H1 (cell line): ENCODE results near the gene VOPP1. TPM values are rescaled to one million over a fixed set of nuclear protein-coding genes. Genes with fewer than 3 reads are reported as not detected.

Experiments used
- CTCF ChIA-PET: fragments of 300-600 bp; sonication (Branson Sonifier 250); formaldehyde crosslinking; loops from one replicate; lab custom pipeline; 2021; ENCODE audit not compliant: partially characterized antibody; lab: Charles Lee
- POLR2A ChIA-PET: fragments of 300-600 bp; sonication (Branson Sonifier 250); formaldehyde crosslinking; loops from one replicate; lab custom pipeline; 2021; ENCODE audit warnings: inconsistent platforms; ENCODE audit not compliant: partially characterized antibody; lab: Charles Lee
- DNase-seq, 2 experiments: peaks; one replicate each; pipeline versions ENCODE4 v3.0.0 to v3.0.0-alpha.2; 2010 to 2022; ENCODE audit warnings: low spot score in 2 of 2, low read depth in 1 of 2, mixed read lengths in 1 of 2
- FAIRE-seq: peaks from 2 replicates; lab custom pipeline; 2011; peaks lifted over from hg19 to GRCh38; lab: Jason Lieb, UNC
- H2AFZ ChIP-seq: 2 replicates; pipeline ENCODE4 v1.8.1; 2012; ENCODE audit warnings: low read length, inconsistent platforms
- H2AK5ac ChIP-seq: 2 replicates; pipeline ENCODE4 v1.6.1; 2013; ENCODE audit warnings: low read depth, low read length
- H2BK120ac ChIP-seq: replicated peaks from 2 replicates; pipeline ENCODE3; 2013; ENCODE audit warnings: low read depth, low read length, inconsistent platforms
- H2BK12ac ChIP-seq: 2 replicates; pipeline ENCODE4 v1.6.1; 2013; ENCODE audit warnings: low read depth, low read length
- H2BK15ac ChIP-seq: 2 replicates; pipeline ENCODE4 v1.6.1; 2013; ENCODE audit warnings: low read length
- H2BK20ac ChIP-seq: 2 replicates; pipeline ENCODE4 v1.6.1; 2013; ENCODE audit warnings: low read length
- H2BK5ac ChIP-seq: 2 replicates; pipeline ENCODE4 v1.6.1; 2013; ENCODE audit warnings: low read depth, low read length
- H3K14ac ChIP-seq: 2 replicates; pipeline ENCODE4 v1.6.1; 2013; ENCODE audit warnings: inconsistent platforms; ENCODE audit not compliant: insufficient read length
- H3K18ac ChIP-seq: 2 replicates; pipeline ENCODE4 v1.6.1; 2013; ENCODE audit warnings: low read length; ENCODE audit errors: extremely low read depth
- H3K23ac ChIP-seq: 2 replicates; pipeline ENCODE4 v1.6.1; 2013; ENCODE audit warnings: inconsistent platforms; ENCODE audit not compliant: insufficient read length
- H3K23me2 ChIP-seq: 2 replicates; pipeline ENCODE4 v1.6.1; 2013; ENCODE audit warnings: low read depth, low read length
- H3K27ac ChIP-seq: 2 replicates; pipeline ENCODE4 v1.6.1; 2011; ENCODE audit warnings: low read depth, low read length, inconsistent platforms
- H3K27me3 ChIP-seq, 4 experiments: replicated peaks in 1 of 4; 1 replicate in 1 of 4; 2 replicates in 3 of 4; pipeline versions ENCODE4 v1.6.1 to v1.8.1; 2011 to 2013; ENCODE audit warnings: low read length in 3 of 4, mild to moderate bottlenecking in 3 of 4, inconsistent platforms in 2 of 4, mixed read lengths in 2 of 4, moderate library complexity in 1 of 4; ENCODE audit not compliant: control insufficient read depth in 3 of 4, insufficient read depth in 3 of 4; ENCODE audit errors: extremely low read depth in 1 of 4
- H3K36me3 ChIP-seq, 4 experiments: 2 replicates each; pipeline versions ENCODE4 v1.6.1 to v1.8.1; 2011 to 2013; ENCODE audit warnings: mild to moderate bottlenecking in 4 of 4, low read length in 3 of 4, moderate library complexity in 2 of 4, control low read depth in 1 of 4, inconsistent platforms in 1 of 4; ENCODE audit not compliant: insufficient read depth in 4 of 4, control insufficient read depth in 2 of 4
- H3K4ac ChIP-seq: replicated peaks from 2 replicates; pipeline ENCODE3; 2013; ENCODE audit warnings: low read length, low read depth, mixed read lengths, inconsistent platforms; ENCODE audit not compliant: insufficient read length
- H3K4me1 ChIP-seq, 4 experiments: replicated peaks in 1 of 4; 1 replicate in 1 of 4; 2 replicates in 3 of 4; pipeline versions ENCODE4 v1.6.1 to v1.8.1; 2011 to 2013; ENCODE audit warnings: low read length in 3 of 4, inconsistent platforms in 2 of 4, mixed read lengths in 1 of 4; ENCODE audit not compliant: insufficient read depth in 4 of 4, control insufficient read depth in 3 of 4
- H3K4me2 ChIP-seq, 2 experiments: 2 replicates each; pipeline versions ENCODE4 v1.6.1 to v1.8.1; 2011 to 2013; ENCODE audit warnings: low read depth in 2 of 2, low read length in 2 of 2, control low read depth in 1 of 2, inconsistent platforms in 1 of 2, mild to moderate bottlenecking in 1 of 2; ENCODE audit not compliant: insufficient read depth in 1 of 2
- H3K4me3 ChIP-seq, 4 experiments: fragments of 200-600, 300-600 bp in 1 of 4; sonication (generic), shearing (Covaris generic), sonication (Bioruptor Twin) in 1 of 4; 2 replicates each; pipeline versions ENCODE4 v1.5.1 to v1.8.1; 2011 to 2016; ENCODE audit warnings: low read length in 4 of 4, low read depth in 3 of 4, control low read depth in 2 of 4, inconsistent platforms in 2 of 4, mild to moderate bottlenecking in 2 of 4, mixed read lengths in 1 of 4, moderate library complexity in 1 of 4; ENCODE audit not compliant: insufficient read depth in 2 of 4; ENCODE audit errors: extremely low read depth in 1 of 4
- H3K56ac ChIP-seq: replicated peaks from 2 replicates; pipeline ENCODE3; 2013; ENCODE audit warnings: low read depth, mild to moderate bottlenecking, mixed read lengths, low read length, inconsistent platforms; ENCODE audit not compliant: insufficient read length
- H3K79me1 ChIP-seq: 2 replicates; pipeline ENCODE4 v1.6.1; 2013; ENCODE audit warnings: low read depth, low read length, control low read depth
- H3K79me2 ChIP-seq, 2 experiments: 2 replicates each; pipeline versions ENCODE4 v1.6.1 to v1.8.1; 2012 to 2013; ENCODE audit warnings: low read length in 2 of 2, mild to moderate bottlenecking in 2 of 2, inconsistent platforms in 1 of 2; ENCODE audit not compliant: insufficient read depth in 2 of 2, control insufficient read depth in 1 of 2
- H3K9ac ChIP-seq, 4 experiments: replicated peaks in 1 of 4; 1 replicate in 1 of 4; 2 replicates in 3 of 4; pipeline versions ENCODE4 v1.6.1 to v1.8.1; 2011 to 2013; ENCODE audit warnings: low read depth in 3 of 4, low read length in 3 of 4, control low read depth in 2 of 4, mild to moderate bottlenecking in 2 of 4, moderate library complexity in 2 of 4, inconsistent platforms in 1 of 4; ENCODE audit errors: extremely low read depth in 1 of 4
- H3K9me3 ChIP-seq, 2 experiments: 2 replicates each; pipeline versions ENCODE4 v1.6.1 to v1.8.1; 2012 to 2013; ENCODE audit warnings: mild to moderate bottlenecking in 2 of 2, moderate library complexity in 2 of 2, control low read depth in 1 of 2, inconsistent platforms in 1 of 2, low read depth in 1 of 2, low read length in 1 of 2, mixed read lengths in 1 of 2; ENCODE audit not compliant: insufficient read depth in 2 of 2
- H4K20me1 ChIP-seq, 2 experiments: replicated peaks in 1 of 2; 2 replicates each; pipeline versions ENCODE3 to v1.8.1; 2011 to 2013; ENCODE audit warnings: inconsistent platforms in 2 of 2, low read length in 2 of 2, mild to moderate bottlenecking in 1 of 2; ENCODE audit not compliant: insufficient read depth in 2 of 2, control insufficient read depth in 1 of 2
- H4K5ac ChIP-seq: 2 replicates; pipeline ENCODE4 v1.6.1; 2013; ENCODE audit warnings: low read length, low read depth, mixed read lengths, inconsistent platforms; ENCODE audit not compliant: insufficient read length
- H4K8ac ChIP-seq: 2 replicates; pipeline ENCODE4 v1.8.0; 2013; ENCODE audit warnings: mild to moderate bottlenecking, moderate library complexity, low read length, inconsistent platforms; ENCODE audit not compliant: insufficient read depth; ENCODE audit errors: extremely low read depth
- H4K91ac ChIP-seq: replicated peaks from 2 replicates; pipeline ENCODE3; 2013; ENCODE audit warnings: low read length, mixed read lengths, inconsistent platforms; ENCODE audit not compliant: insufficient read length
- ATF3 ChIP-seq: IDR thresholded peaks from 2 replicates; pipeline ENCODE4 v1.6.1; 2011; ENCODE audit warnings: low read depth, mild to moderate bottlenecking, low read length; ENCODE audit not compliant: insufficient read depth
- BACH1 ChIP-seq: IDR thresholded peaks from 2 replicates; pipeline ENCODE4 v1.6.1; 2012; ENCODE audit warnings: low read length, improper control_type of control experiment
- EGR1 ChIP-seq: IDR thresholded peaks from 2 replicates; pipeline ENCODE4 v1.6.1; 2011; ENCODE audit warnings: low read depth, low read length, borderline replicate concordance
- GTF2F1 ChIP-seq: IDR thresholded peaks from 2 replicates; pipeline ENCODE4 v1.6.1; 2012; ENCODE audit warnings: low read depth, low read length, improper control_type of control experiment, borderline replicate concordance
- MAFK ChIP-seq: IDR thresholded peaks from 2 replicates; pipeline ENCODE4 v1.6.1; 2012; ENCODE audit warnings: low read depth, mild to moderate bottlenecking, improper control_type of control experiment, low read length
- PHF8 ChIP-seq: fragments of 200-600 bp; sonication (generic); conservative IDR thresholded peaks from 2 replicates; pipeline ENCODE4 v1.7.1; 2012; ENCODE audit warnings: low read depth, mild to moderate bottlenecking, inconsistent platforms, low read length, moderate library complexity
- SIX5 ChIP-seq: IDR thresholded peaks from 2 replicates; pipeline ENCODE4 v1.6.1; 2011; ENCODE audit warnings: mild to moderate bottlenecking, low read depth, low read length
- SUZ12 ChIP-seq: fragments of 200-600 bp; sonication (generic); IDR thresholded peaks from 2 replicates; pipeline ENCODE4 v1.6.1; 2012; ENCODE audit warnings: mild to moderate bottlenecking, inconsistent platforms, low read length, moderate library complexity, mixed read lengths
- TEAD4 ChIP-seq: IDR thresholded peaks from 2 replicates; pipeline ENCODE4 v1.6.1; 2012; ENCODE audit warnings: low read depth, low read length, inconsistent platforms, mixed read lengths
- WGBS, 2 experiments: shearing (Covaris generic) in 1 of 2; methylation state at CpG; one replicate each; pipeline versions ENCODE4 v1.1.6 to v1.1.7; 2013 to 2015; ENCODE audit warnings: low lambda C conversion rate in 2 of 2, mixed read lengths in 2 of 2, inconsistent platforms in 1 of 2, low coverage in 1 of 2, missing lambda C conversion rate in 1 of 2; ENCODE audit not compliant: insufficient replicate concordance in 2 of 2, insufficient coverage in 1 of 2, insufficient read length in 1 of 2; ENCODE audit errors: extremely low coverage in 1 of 2, missing lambda C conversion rate in 1 of 2; 5-methylcytosine and 5-hydroxymethylcytosine counted together
- polyA plus RNA-seq, 7 experiments: library from polyadenylated mRNA; depleted of rRNA in 3 of 7; stranded (reverse) in 5 of 7; unstranded in 2 of 7; fragments of >200 nt in 5 of 7; fragments of 200-250 nt in 2 of 7; gene quantifications; 1 replicate in 5 of 7; 2 replicates in 1 of 7; 4 replicates in 1 of 7; pipeline versions ENCODE4 v1.2.1 to v1.2.3, GENCODE V29; 2011 to 2013; ENCODE audit warnings: missing spikeins in 2 of 7, mixed read lengths in 2 of 7
- total RNA-seq: library from RNA; stranded (reverse); fragmentation: NEBNext Ultra II Directional; extraction: Animal tissue kit (Norgen Biotek cat#: 25700); gene quantifications from 2 replicates; pipeline ENCODE4 v1.2.1, GENCODE V29; 2021

Gene VOPP1
- total and polyA plus RNA-seq, 2 of the 8 experiments (the other 6 are each of a cell fraction or from before 2014, with no cell fraction given) = 44.7 to 83.0 TPM

GRCh38 chr7:55440040-55440690, 132.1 kb downstream of the VOPP1 start:
- TF ChIP-seq MAFK (no peak), SUZ12 (no peak), ATF3 (no peak), SIX5 (no peak), PHF8 (no peak), TEAD4 (no peak), BACH1 (no peak), GTF2F1 (no peak), EGR1 (no peak)
- TF ChIP-seq, all 59 proteins: peak for 0
- DNase-seq (no peak), FAIRE-seq (no peak)
- no peak overlapping the region for H3K4me2 ChIP-seq
- H3K4ac ChIP-seq = no peak overlapping the region
- 87% methylated on average over 13 of the region's 13 CpGs; no CpG with 5 or more reads in 1 of the 2 experiments for WGBS, 2 experiments
- no peaks in the 10 kb centered on the region for H3K79me2 ChIP-seq
- H2AK5ac ChIP-seq = no peak overlapping the region
- no peak overlapping the region for H3K56ac ChIP-seq
- no peaks in the 10 kb centered on the region for H3K9me3 ChIP-seq
- peaks cover 2% of the 10 kb centered on the region; the same call in 1 of the 2 replicates for H3K23me2 ChIP-seq
- H4K8ac ChIP-seq = no peak overlapping the region; the same call in 1 of the 2 replicates
- no peak overlapping the region for H2BK120ac ChIP-seq
- H3K27ac ChIP-seq = no peak overlapping the region
- no peak overlapping the region for H2BK15ac ChIP-seq
- H3K18ac ChIP-seq = no peak overlapping the region
- ChIA-PET POLR2A (no interaction called here), CTCF (interaction anchor here (0.8 to 1.0 kb wide), 4 partner anchors 59 to 160 kb away, joined by 3 to 4 read pairs (median 4); no protein-coding TSS in a partner anchor)
- no peak overlapping the region for H4K5ac ChIP-seq
- no peak overlapping the region for H4K91ac ChIP-seq
- H2BK20ac ChIP-seq = no peak overlapping the region
- no peak overlapping the region for H3K23ac ChIP-seq
- H3K79me1 ChIP-seq = no peaks in the 10 kb centered on the region
- H3K4me1 ChIP-seq = no peaks in the 10 kb centered on the region; a peak in 1 of 7 replicates
- H4K20me1 ChIP-seq = no peaks in the 10 kb centered on the region
- H3K36me3 ChIP-seq = no peaks in the 10 kb centered on the region
- H2BK5ac ChIP-seq = no peak overlapping the region
- no peak overlapping the region for H2BK12ac ChIP-seq
- H3K9ac ChIP-seq = no peak overlapping the region
- no peak overlapping the region for H3K4me3 ChIP-seq
- H3K14ac ChIP-seq = no peak overlapping the region
- H2AFZ ChIP-seq = no peak overlapping the region
- no peaks in the 10 kb centered on the region; a peak in 1 of 7 replicates for H3K27me3 ChIP-seq
